GM21381 (cell line): ENCODE data around the gene RGS14.
"Not testable (repeated sequence)": the region's sequence is repeated elsewhere in the genome, so short reads cannot be mapped to it uniquely, and the experiment has no call there.

Experiments
- ATAC-seq: cut with Tn5 transposase; IDR thresholded peaks from one replicate; pipeline ENCODE4 v1.9.1; 2021; ENCODE audit warnings: mild to moderate bottlenecking, moderate library complexity; ENCODE audit not compliant: unreplicated experiment

Gene RGS14

GRCh38 chr5:177375516-177375915, 17.8 kb downstream of the RGS14 start:
- ATAC-seq, result not testable (repeated sequence)

GRCh38 chr5:177376107-177376506, 18.4 kb downstream of the RGS14 start:
- ATAC-seq, result no peak

- ATAC-seq, result no peak
These were observed 20.4 kb downstream of the RGS14 start for GRCh38 chr5:177377851-177378776.

- peak; percentile 52 for ATAC-seq
These were observed 21.5 kb downstream of the RGS14 start for GRCh38 chr5:177378884-177379883.

- ATAC-seq, result no peak
These were observed 23.0 kb downstream of the RGS14 start for GRCh38 chr5:177380805-177381126.

GRCh38 chr5:177382423-177383029, 24.8 kb downstream of the RGS14 start:
- ATAC-seq, result no peak

- no peak for ATAC-seq
These were observed 25.5 kb downstream of the RGS14 start for GRCh38 chr5:177383181-177383580.

GRCh38 chr5:177384134-177384533, 26.4 kb downstream of the RGS14 start, which contains the start of gene SLC34A1:
Gene SLC34A1, plus strand, starts transcription at chr5:177384434. Its CDS starts 1,308 bp downstream, at chr5:177385742.
- no peak for ATAC-seq

- ATAC-seq, result no peak
These were observed 28.0 kb downstream of the RGS14 start for GRCh38 chr5:177385720-177386119.

GRCh38 chr5:177386542-177386941, 28.8 kb downstream of the RGS14 start:
- no peak for ATAC-seq

- ATAC-seq, result no peak
These were observed 29.7 kb downstream of the RGS14 start for GRCh38 chr5:177387405-177387804.

- no peak for ATAC-seq
These were observed 30.9 kb downstream of the RGS14 start for GRCh38 chr5:177388521-177389052.

GRCh38 chr5:177389241-177390169, 31.8 kb downstream of the RGS14 start:
- peak; percentile 53 for ATAC-seq

- ATAC-seq, result peak; percentile 34
These were observed 32.9 kb downstream of the RGS14 start for GRCh38 chr5:177390363-177391300.

- no peak for ATAC-seq
These were observed 35.0 kb downstream of the RGS14 start for GRCh38 chr5:177392765-177393164.

- no peak for ATAC-seq
These were observed 35.6 kb downstream of the RGS14 start for GRCh38 chr5:177393206-177393765.

GRCh38 chr5:177393990-177394389, 36.3 kb downstream of the RGS14 start:
- no peak for ATAC-seq

GRCh38 chr5:177396078-177396477, 38.4 kb downstream of the RGS14 start:
- no peak for ATAC-seq
